Hair follicular keratinocyte (primary cell): ENCODE data around the gene PSMB7. TPM values are rescaled to one million over a fixed set of nuclear protein-coding genes. Genes with fewer than 3 reads are reported as not detected.

Experiments used
- total RNA-seq: library from RNA; depleted of rRNA; stranded (reverse); fragments of >200 nt; gene quantifications from 2 replicates; pipeline ENCODE4 v1.2.3, GENCODE V29; 2015

PSMB7 gene
- 309 and 352 TPM in 2 replicates for total RNA-seq

GRCh38 chr9:124415102-124415851 lies at the start of gene PSMB7:
Gene PSMB7 (minus strand): TSS chr9:124415442. CDS start chr9:124415425, 17 bp downstream.

GRCh38 chr9:124450241-124450924 lies 35.1 kb upstream of the PSMB7 start, which contains the start of gene ADGRD2:
Gene ADGRD2 (plus strand): TSS chr9:124450451. CDS start chr9:124451667, 1,216 bp downstream.

Other genes starting within 250 kb of the PSMB7 start
- gene NEK6, start 157.5 kb downstream of the PSMB7 start, total RNA-seq, result 19.7 and 23.3 TPM in 2 replicates
- 0.11 TPM in 1 of 2 replicates, not detected in the other for gene ADGRD2, start 35.0 kb upstream of the PSMB7 start, total RNA-seq
- not detected in 2 replicates for gene NR5A1, start 92.0 kb upstream of the PSMB7 start, total RNA-seq